K562 (cell line): ENCODE data around the gene VWA8. TPM values are rescaled to one million over a fixed set of nuclear protein-coding genes. Genes with fewer than 3 reads are reported as not detected.
A peak's percentile ranks its signal among the peaks of the same experiment; 100 is the strongest.

Experiments
- ATF3 ChIP-seq, 2 experiments: fragments of 450-650 bp in 1 of 2; sonication (generic) in 1 of 2; formaldehyde crosslinking in 1 of 2; IDR thresholded peaks in 1 of 2; conservative IDR thresholded peaks in 1 of 2; 2 replicates each; pipeline versions ENCODE4 v1.6.1 to v1.8.1; 2016 to 2023; ENCODE audit warnings: mild to moderate bottlenecking in 2 of 2, moderate library complexity in 2 of 2, inconsistent platforms in 1 of 2, missing genetic modification reagents in 1 of 2
- ELF1 ChIP-seq: fragments of 200-800 bp; sonication (Bioruptor generic); IDR thresholded peaks from 2 replicates; pipeline ENCODE4 v1.6.1; 2016; ENCODE audit warnings: missing genetic modification characterization, missing compliant biosample characterization
- FOSL1 ChIP-seq: fragments of 200-800 bp; sonication (Bioruptor generic); conservative IDR thresholded peaks from 2 replicates; pipeline ENCODE4 v1.6.1; 2016; ENCODE audit warnings: missing genetic modification characterization, missing compliant biosample characterization
- FOXA3 ChIP-seq, 2 experiments: fragments of 450-650 bp in 1 of 2; sonication (generic) in 1 of 2; formaldehyde crosslinking; IDR thresholded peaks in 1 of 2; conservative IDR thresholded peaks in 1 of 2; 2 replicates each; pipeline versions ENCODE4 v1.4.0 to v1.8.0; 2020 to 2022; ENCODE audit warnings: mild to moderate bottlenecking in 2 of 2, missing genetic modification reagents in 1 of 2
- FOXO4 ChIP-seq: fragments of 450-650 bp; formaldehyde crosslinking; IDR thresholded peaks from 2 replicates; pipeline ENCODE4 v1.4.0; 2020; ENCODE audit warnings: mild to moderate bottlenecking, moderate library complexity
- GATAD2B ChIP-seq: fragments of 450-650 bp; IDR thresholded peaks from 2 replicates; pipeline ENCODE4 v1.6.1; 2017; ENCODE audit warnings: mild to moderate bottlenecking, borderline replicate concordance
- JUN ChIP-seq, 2 experiments: sonication (generic) in 1 of 2; formaldehyde crosslinking in 1 of 2; IDR thresholded peaks; 2 replicates each; pipeline versions ENCODE4 v1.6.1 to v1.8.0; 2012 to 2022; ENCODE audit warnings: borderline replicate concordance in 2 of 2, mild to moderate bottlenecking in 2 of 2, improper control_type of control experiment in 1 of 2, low read depth in 1 of 2, low read length in 1 of 2, missing genetic modification reagents in 1 of 2
- JUND ChIP-seq, 2 experiments: IDR thresholded peaks; 2 replicates in 1 of 2; 3 replicates in 1 of 2; pipeline ENCODE4 v1.6.1; 2011; ENCODE audit warnings: borderline replicate concordance in 2 of 2, low read depth in 2 of 2, low read length in 2 of 2, improper control_type of control experiment in 1 of 2, missing biosample characterization in 1 of 2, missing genetic modification characterization in 1 of 2, missing genetic modification reagents in 1 of 2
- MYNN ChIP-seq, 2 experiments: sonication (generic); formaldehyde crosslinking in 1 of 2; IDR thresholded peaks; 2 replicates each; pipeline versions ENCODE4 v1.5.0 to v1.6.1; 2016 to 2020; ENCODE audit warnings: antibody characterized with exemption in 1 of 2, missing genetic modification reagents in 1 of 2
- POLR2H ChIP-seq: IDR thresholded peaks from 2 replicates; pipeline ENCODE4 v1.6.1; 2016; ENCODE audit warnings: missing genetic modification characterization, low read depth, mild to moderate bottlenecking, control low read depth, missing compliant biosample characterization, moderate library complexity
- RUNX1 ChIP-seq: sonication (generic); IDR thresholded peaks from 2 replicates; pipeline ENCODE4 v1.6.1; 2016; ENCODE audit warnings: antibody characterized with exemption, low read depth
- SP2 ChIP-seq: IDR thresholded peaks from 2 replicates; pipeline ENCODE4 v1.6.1; 2011; ENCODE audit warnings: mild to moderate bottlenecking, low read depth, low read length, moderate library complexity; ENCODE audit not compliant: poor library complexity, severe bottlenecking; ENCODE audit errors: extremely low read depth
- TCF15 ChIP-seq: fragments of 250-450 bp; sonication (Bioruptor Pico); IDR thresholded peaks from 2 replicates; pipeline ENCODE4 v1.8.0; 2022; ENCODE audit warnings: moderate library complexity, mild to moderate bottlenecking, inconsistent platforms
- ZC3H11A ChIP-seq: IDR thresholded peaks from 2 replicates; pipeline ENCODE4 v1.6.1; 2012; ENCODE audit warnings: low read depth, low read length, improper control_type of control experiment
- ZFP1 ChIP-seq: fragments of 450-650 bp; formaldehyde crosslinking; IDR thresholded peaks from 2 replicates; pipeline ENCODE4 v1.4.0; 2020; ENCODE audit warnings: mild to moderate bottlenecking, mixed read lengths
- ZNF124 ChIP-seq: sonication (generic); formaldehyde crosslinking; IDR thresholded peaks from 2 replicates; pipeline ENCODE4 v1.8.1; 2022; ENCODE audit warnings: missing genetic modification reagents
- polyA plus RNA-seq, 8 experiments: library from polyadenylated mRNA; depleted of rRNA in 4 of 8; stranded (reverse) in 5 of 8; unstranded in 3 of 8; fragments of >200 nt; fragmentation: Nextera tagmentation in 2 of 8; fragmentation: Illumina TruSeq in 1 of 8; extraction: Ambion mirVana in 2 of 8; extraction: Trizol in 1 of 8; gene quantifications; 2 replicates each; pipeline versions ENCODE4 v1.2.1 to v1.2.3, GENCODE V29; 2011 to 2014; ENCODE audit warnings: inconsistent platforms in 1 of 8, missing spikeins in 1 of 8
- total RNA-seq, 7 experiments: library from RNA; depleted of rRNA in 6 of 7; stranded (reverse); fragments of >200 nt in 6 of 7; fragmentation: Illumina TruSeq in 2 of 7; extraction: Trizol in 2 of 7; gene quantifications; 2 replicates each; pipeline versions ENCODE4 v1.2.1 to v1.2.3, GENCODE V29; 2011 to 2021; ENCODE audit warnings: low replicate concordance in 1 of 7
- TF ChIP-seq, protein P1 (sequence below): fragments of 450-650 bp; formaldehyde crosslinking; IDR thresholded peaks from 2 replicates; pipeline ENCODE4 v1.4.0; 2020; ENCODE audit warnings: mild to moderate bottlenecking
- TF ChIP-seq, protein P2 (sequence below), 2 experiments: IDR thresholded peaks; 2 replicates each; pipeline ENCODE4 v1.6.1; 2011; ENCODE audit warnings: borderline replicate concordance in 1 of 2, control low read depth in 1 of 2, low read depth in 1 of 2, low read length in 1 of 2, mild to moderate bottlenecking in 1 of 2, mixed read lengths in 1 of 2, moderate library complexity in 1 of 2; ENCODE audit not compliant: insufficient read depth in 1 of 2, insufficient read length in 1 of 2, poor library complexity in 1 of 2, severe bottlenecking in 1 of 2; ENCODE audit errors: extremely low read depth in 1 of 2

VWA8 gene
- total and polyA plus RNA-seq, 9 of the 15 experiments (the other 6 are each of a cell fraction or from before 2014, with no cell fraction given), result 2.1 to 18.5 (median 13.3) TPM

GRCh38 chr13:41694545-41695301, 266.2 kb downstream of the VWA8 start (continued):
- TF ChIP-seq, protein P1, sequence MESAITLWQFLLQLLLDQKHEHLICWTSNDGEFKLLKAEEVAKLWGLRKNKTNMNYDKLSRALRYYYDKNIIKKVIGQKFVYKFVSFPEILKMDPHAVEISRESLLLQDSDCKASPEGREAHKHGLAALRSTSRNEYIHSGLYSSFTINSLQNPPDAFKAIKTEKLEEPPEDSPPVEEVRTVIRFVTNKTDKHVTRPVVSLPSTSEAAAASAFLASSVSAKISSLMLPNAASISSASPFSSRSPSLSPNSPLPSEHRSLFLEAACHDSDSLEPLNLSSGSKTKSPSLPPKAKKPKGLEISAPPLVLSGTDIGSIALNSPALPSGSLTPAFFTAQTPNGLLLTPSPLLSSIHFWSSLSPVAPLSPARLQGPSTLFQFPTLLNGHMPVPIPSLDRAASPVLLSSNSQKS (CRISPR knock-in tag), result no peak
- TF ChIP-seq FOXA3 (CRISPR knock-in tag; conservative IDR thresholded peaks at IDR 0.05 in 1 of 2, IDR thresholded peaks at IDR 0.05 in 1 of 2) (no peak), ZFP1 (CRISPR knock-in tag) (no peak), ZNF124 (CRISPR knock-in tag) (no peak), GATAD2B (no peak), TCF15 (CRISPR knock-in tag) (no peak), FOSL1 (tag) (0 out of 2 replicates have a peak, but pooled peaks have one; percentile 24), ATF3 (IDR thresholded peaks at IDR 0.05) (peak; percentile 43), ATF3 (CRISPR knock-in tag; conservative IDR thresholded peaks at IDR 0.05) (no peak), MYNN (IDR thresholded peaks at IDR 0.05) (no peak), MYNN (CRISPR knock-in tag; IDR thresholded peaks at IDR 0.05) (no peak), ELF1 (tag) (no peak), FOXO4 (CRISPR knock-in tag) (no peak), POLR2H (tag) (no peak), ZC3H11A (no peak), JUN (IDR thresholded peaks at IDR 0.05; ENCODE audit: borderline replicate concordance, low read depth, low read length) (0 out of 2 replicates have a peak, but pooled peaks have one; percentile 4), JUN (CRISPR knock-in tag; IDR thresholded peaks at IDR 0.05; ENCODE audit: borderline replicate concordance) (no peak), JUND (IDR thresholded peaks at IDR 0.05; ENCODE audit: borderline replicate concordance, low read depth, low read length) (no peak), JUND (tag; IDR thresholded peaks at IDR 0.05; ENCODE audit: borderline replicate concordance, low read depth, low read length) (no peak), RUNX1 (no peak), SP2 (no peak)
- TF ChIP-seq, protein P2, sequence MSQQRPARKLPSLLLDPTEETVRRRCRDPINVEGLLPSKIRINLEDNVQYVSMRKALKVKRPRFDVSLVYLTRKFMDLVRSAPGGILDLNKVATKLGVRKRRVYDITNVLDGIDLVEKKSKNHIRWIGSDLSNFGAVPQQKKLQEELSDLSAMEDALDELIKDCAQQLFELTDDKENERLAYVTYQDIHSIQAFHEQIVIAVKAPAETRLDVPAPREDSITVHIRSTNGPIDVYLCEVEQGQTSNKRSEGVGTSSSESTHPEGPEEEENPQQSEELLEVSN (IDR thresholded peaks at IDR 0.05; ENCODE audit: borderline replicate concordance in 1 of 2, extremely low read depth in 1 of 2, insufficient read depth in 1 of 2, insufficient read length in 1 of 2, low read depth in 1 of 2, low read length in 1 of 2, poor library complexity in 1 of 2, severe bottlenecking in 1 of 2), result no peak
